Cerebellar cortex (tissue), 1 donor: ENCODE measurements around the gene MT1M.
"Not testable (repeated sequence)": the region's sequence is repeated elsewhere in the genome, so short reads cannot be mapped to it uniquely, and the experiment has no call there.

ENCODE experiments used
- DNase-seq: peaks from one replicate; pipeline ENCODE4 v3.0.0-alpha.2; 2015; ENCODE audit warnings: low spot score

MT1M gene

GRCh38 chr16:56608876-56609462 is 23.5 kb upstream of the MT1M start:
- no peak for DNase-seq

GRCh38 chr16:56609463-56609921 is 23.0 kb upstream of the MT1M start:
- no peak for DNase-seq

DNA sequence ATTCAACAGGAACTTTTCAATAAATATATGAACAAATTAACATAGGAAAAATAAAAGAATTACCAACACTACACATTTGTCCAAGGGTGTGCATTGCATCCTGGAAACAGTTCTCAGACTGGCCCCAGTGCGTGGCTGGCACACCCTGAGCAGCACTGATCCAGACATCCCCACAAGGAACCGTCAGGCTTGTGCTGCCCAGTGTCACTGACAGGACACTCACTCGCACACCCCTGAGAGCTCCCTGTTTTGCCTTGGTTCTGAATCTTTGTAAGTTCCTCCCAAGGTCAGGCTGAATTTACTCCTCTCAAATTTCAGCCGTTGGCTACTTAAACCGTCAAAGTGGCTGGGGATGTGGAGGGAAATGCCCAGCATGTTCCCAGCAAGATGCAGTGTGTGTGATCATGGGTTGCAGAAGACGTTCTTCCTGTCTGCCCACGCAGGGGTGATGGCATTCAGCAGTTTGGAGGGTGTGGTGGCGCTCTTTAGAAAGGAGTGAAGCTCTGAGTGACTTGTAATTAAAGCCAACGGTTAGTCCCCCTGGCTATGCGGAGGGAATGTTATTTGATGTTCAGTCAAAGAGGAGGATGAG is 22.3 kb upstream of the MT1M start:
- no peak for DNase-seq

- no peak for DNase-seq
Observed at GRCh38 chr16:56610609-56611111, 21.8 kb upstream of the MT1M start.

GRCh38 chr16:56611281-56611833 is 21.1 kb upstream of the MT1M start:
- no peak for DNase-seq

GRCh38 chr16:56613706-56614105 is 18.8 kb upstream of the MT1M start:
- no peak for DNase-seq

DNA sequence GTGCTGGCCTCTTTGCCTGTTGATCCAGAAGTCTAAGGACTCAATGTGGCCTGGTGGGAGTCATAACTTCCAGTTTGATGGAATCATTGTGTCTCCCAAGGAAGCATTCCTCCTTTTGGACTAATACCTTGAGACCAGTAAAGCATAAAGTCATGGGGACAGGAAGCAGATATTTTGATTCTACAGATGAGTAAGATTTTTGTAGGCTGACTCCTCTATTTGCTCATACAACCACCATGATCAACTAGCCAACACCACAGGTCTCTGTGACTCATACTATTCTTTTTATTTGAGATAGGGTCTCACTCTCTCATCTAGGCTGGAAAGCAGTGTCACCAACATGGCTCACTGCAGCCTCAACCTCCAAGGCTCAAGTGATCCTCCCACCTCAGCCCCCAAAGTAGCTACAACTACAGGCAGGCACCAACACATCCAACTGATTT is 17.9 kb upstream of the MT1M start:
- no peak for DNase-seq

GRCh38 chr16:56615353-56615752 is 17.1 kb upstream of the MT1M start:
- no peak for DNase-seq

GRCh38 chr16:56616608-56617211 is 15.7 kb upstream of the MT1M start:
- DNase-seq = no peak

GRCh38 chr16:56617212-56618085 is 15.0 kb upstream of the MT1M start:
- no peak for DNase-seq

DNA sequence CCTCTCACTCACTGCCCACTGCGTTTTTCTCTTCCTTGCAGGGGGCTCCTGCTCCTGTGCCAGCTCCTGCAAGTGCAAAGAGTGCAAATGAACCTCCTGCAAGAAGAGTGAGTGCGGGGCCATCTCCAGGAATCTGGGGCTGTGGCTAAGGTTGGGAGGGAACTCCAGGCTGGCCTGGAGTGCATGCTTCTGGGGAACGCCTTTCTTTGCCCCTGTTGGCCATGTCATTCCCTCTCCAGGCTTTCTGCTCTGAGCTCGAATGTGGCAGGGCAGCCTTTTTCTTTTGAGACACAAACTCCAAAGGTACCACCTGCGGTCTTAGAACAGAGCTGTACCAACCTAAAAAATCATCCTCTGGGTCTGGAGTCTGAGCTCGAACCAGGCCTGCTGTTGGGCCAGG is 14.3 kb upstream of the MT1M start:
- no peak for DNase-seq

DNA sequence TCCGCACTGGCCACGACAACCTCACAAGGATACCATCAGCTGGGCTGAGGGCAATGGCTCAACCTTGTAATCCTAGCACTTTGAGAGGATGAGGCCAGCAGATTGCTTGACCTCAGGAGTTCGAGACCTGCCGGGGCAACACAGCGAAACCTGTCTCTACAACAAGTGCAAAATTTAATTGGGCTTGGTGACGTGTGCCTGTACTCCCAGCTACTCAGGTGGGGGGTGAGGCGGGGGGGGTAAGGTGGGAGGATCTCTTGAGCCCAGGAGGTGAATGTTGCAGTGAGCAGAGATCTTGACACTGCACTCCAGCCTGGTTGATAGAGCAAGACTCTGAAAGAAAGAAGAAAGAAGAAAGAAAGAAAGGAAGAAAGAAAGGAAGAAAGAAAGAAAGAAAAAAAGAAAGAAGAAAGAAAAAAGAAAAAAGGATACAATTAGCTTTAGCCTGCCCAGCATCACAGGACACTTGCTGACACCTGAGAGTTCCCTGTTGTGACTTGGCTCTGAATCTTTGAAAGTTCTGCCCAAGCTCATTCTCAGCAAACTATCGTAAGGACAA is 12.0 kb upstream of the MT1M start:
- DNase-seq = no peak

GRCh38 chr16:56621665-56622445 is 10.6 kb upstream of the MT1M start:
- DNase-seq = not testable (repeated sequence)

DNA sequence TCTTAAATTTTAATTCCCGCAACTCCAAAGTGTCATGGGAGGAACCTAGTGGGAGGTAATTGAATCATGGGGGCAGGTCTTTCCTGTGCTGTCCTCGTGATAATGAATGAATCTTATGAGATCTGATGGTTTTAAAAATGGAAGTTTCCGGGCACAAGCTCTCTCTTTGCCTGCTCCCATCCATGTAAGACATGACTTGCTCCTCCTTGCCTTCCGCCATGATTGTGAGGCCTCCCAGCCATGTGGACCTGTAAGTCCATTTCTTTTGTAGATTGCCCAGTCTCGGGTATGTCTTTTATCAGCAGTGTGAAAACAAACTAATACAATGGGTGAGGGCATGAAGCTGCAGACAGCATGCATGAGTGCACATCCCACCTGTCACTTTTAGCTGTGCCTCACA is 9.3 kb upstream of the MT1M start:
- DNase-seq = not testable (repeated sequence)

- DNase-seq = no peak
Observed at GRCh38 chr16:56623637-56624036, 8.8 kb upstream of the MT1M start.

DNA sequence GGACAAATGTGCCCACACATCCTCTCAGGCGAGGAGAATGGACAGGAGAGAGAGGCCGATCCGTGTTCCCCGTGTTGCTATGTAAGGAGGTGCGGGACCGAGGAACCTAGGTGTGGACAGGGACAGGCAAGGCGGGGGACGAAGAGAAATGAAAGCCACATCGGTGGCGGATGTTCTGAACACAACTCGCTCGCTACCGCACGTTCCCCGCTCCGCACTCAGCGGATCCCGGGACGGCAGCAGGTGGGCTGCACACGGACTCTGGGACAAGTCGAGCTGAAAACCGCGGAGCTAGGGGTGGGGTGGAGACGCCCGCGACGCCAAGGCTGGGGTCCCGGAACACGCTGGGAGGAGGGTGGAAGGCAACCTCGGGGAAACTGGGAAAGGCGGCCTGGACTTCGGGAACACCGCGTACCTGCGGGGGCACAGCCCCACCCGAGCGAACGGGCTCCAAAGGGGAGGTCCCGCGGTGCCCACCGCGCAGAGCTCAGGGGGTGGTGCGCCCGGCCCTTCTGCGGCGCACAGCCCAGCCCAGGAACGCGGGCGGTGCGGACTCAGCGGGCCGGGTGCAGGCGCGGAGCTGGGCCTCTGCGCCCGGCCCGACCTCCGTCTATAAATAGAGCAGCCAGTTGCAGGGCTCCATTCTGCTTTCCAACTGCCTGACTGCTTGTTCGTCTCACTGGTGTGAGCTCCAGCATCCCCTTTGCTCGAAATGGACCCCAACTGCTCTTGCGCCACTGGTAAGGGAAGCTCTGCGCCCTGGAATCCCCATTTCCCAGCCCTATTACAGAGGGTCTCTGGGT is 7.1 kb upstream of the MT1M start, which contains the start of gene MT1E:
TSS of gene MT1E (plus strand) at position 642 of the 803 bp plus-strand sequence. CDS start at position 713, 71 bp downstream.
- peak; percentile 67 for DNase-seq

DNA sequence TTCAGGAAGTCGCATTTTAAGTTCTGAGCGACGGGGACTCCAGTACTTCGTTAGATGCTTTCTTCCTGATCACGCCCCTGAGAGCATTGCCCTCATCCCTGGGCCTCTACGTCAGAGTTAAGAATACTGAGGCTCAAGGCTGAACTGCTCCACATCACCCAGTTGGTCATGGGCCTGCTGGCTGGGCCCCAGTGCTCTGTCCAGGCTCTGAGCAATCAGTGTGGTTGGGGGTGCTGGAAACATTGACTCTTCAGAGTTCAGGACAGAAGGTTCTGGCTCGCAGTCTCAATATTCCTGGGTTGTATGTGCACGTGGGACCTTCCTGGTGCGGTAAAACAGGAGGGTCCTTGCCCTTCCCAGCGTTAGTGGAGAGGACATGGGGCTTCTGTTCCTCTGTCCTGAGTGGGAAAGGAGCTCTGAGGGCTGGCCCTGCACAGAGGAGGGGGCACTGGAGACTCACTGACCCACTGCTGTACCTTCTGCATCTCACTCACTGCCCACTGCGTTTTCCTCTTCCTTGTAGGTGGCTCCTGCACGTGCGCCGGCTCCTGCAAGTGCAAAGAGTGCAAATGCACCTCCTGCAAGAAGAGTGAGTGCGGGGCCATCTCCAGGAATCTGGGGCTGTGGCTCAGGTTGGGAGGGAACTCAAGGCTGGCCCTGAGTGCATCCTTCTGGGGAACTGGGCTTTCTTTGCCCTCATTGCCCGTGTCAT is 6.4 kb upstream of the MT1M start:
- no peak for DNase-seq

DNA sequence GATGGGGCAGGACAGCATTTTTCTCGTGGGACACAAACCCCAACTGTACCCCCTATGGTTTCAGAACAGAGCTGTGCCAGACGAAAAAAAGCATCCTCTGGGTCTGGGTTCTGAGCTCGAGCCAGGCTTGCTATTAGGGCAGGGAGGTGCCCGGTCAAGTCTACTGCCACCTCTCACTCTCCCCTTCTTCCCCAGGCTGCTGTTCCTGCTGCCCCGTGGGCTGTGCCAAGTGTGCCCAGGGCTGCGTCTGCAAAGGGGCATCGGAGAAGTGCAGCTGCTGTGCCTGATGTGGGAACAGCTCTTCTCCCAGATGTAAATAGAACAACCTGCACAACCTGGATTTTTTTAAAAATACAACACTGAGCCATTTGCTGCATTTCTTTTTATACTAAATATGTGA is 5.8 kb upstream of the MT1M start:
- DNase-seq = no peak
